ENCODE measurements around the gene MYT1. TPM values are rescaled to one million over a fixed set of nuclear protein-coding genes. Genes with fewer than 3 reads are reported as not detected.

MYT1 gene
- total RNA-seq, 1 donor from 2014 or later: 3.3 TPM

GRCh38 chr20:64162239-64162910 is 1.9 kb upstream of the MYT1 start:
- Mint-ChIP-seq H3K9me3 (no peaks in the 10 kb centered on the region), H3K36me3 (ENCODE audit: low read depth) (no peaks in the 10 kb centered on the region), H3K4me3 (no peak overlapping the region), H3K4me1 (no peaks in the 10 kb centered on the region), H3K27ac (no peak overlapping the region), H3K27me3 (peaks cover 64% of the 10 kb centered on the region)
- ATAC-seq (ENCODE audit: low read depth): no peak
- no peak for DNase-seq
- TF ChIP-seq CTCF (IDR thresholded peaks at IDR 0.05): no peak
- intact Hi-C loops (cut with micrococcal nuclease): no loop called here
- ChIA-PET CTCF (no interaction called here), POLR2A (no interaction called here)

GRCh38 chr20:64163776-64164122 is 503 bp upstream of the MYT1 start:
- intact Hi-C loops (cut with micrococcal nuclease): no loop called here
- H3K27me3 Mint-ChIP-seq: peaks cover 70% of the 10 kb centered on the region
- no peaks in the 10 kb centered on the region for H3K36me3 Mint-ChIP-seq (ENCODE audit: low read depth)
- DNase-seq (no peak), ATAC-seq (ENCODE audit: low read depth) (no peak)
- no peak overlapping the region for H3K27ac Mint-ChIP-seq
- H3K4me1 Mint-ChIP-seq: no peaks in the 10 kb centered on the region
- H3K4me3 Mint-ChIP-seq: no peak overlapping the region
- TF ChIP-seq CTCF (IDR thresholded peaks at IDR 0.05): no peak
- no peaks in the 10 kb centered on the region for H3K9me3 Mint-ChIP-seq
- ChIA-PET CTCF (no interaction called here), POLR2A (no interaction called here)

GRCh38 chr20:64165866-64166600 is 1.8 kb downstream of the MYT1 start:
- ChIA-PET POLR2A (no interaction called here), CTCF (no interaction called here)
- ATAC-seq (ENCODE audit: low read depth): no peak
- Mint-ChIP-seq H3K4me3 (no peak overlapping the region), H3K27me3 (peaks cover 56% of the 10 kb centered on the region), H3K9me3 (no peaks in the 10 kb centered on the region), H3K36me3 (ENCODE audit: low read depth) (no peaks in the 10 kb centered on the region), H3K4me1 (peaks cover 5% of the 10 kb centered on the region), H3K27ac (no peak overlapping the region)
- no peak for TF ChIP-seq CTCF (IDR thresholded peaks at IDR 0.05)
- intact Hi-C loops (cut with micrococcal nuclease): no loop called here
- DNase-seq: no peak

GRCh38 chr20:64166721-64167615 is 2.7 kb downstream of the MYT1 start:
- ChIA-PET POLR2A (no interaction called here), CTCF (no interaction called here)
- H3K9me3 Mint-ChIP-seq: no peaks in the 10 kb centered on the region
- intact Hi-C loops (cut with micrococcal nuclease): no loop called here
- no peaks in the 10 kb centered on the region for H3K36me3 Mint-ChIP-seq (ENCODE audit: low read depth)
- H3K4me3 Mint-ChIP-seq: no peak overlapping the region
- ATAC-seq (ENCODE audit: low read depth) (no peak), DNase-seq (no peak)
- no peak overlapping the region for H3K27ac Mint-ChIP-seq
- H3K27me3 Mint-ChIP-seq: peaks cover 47% of the 10 kb centered on the region
- TF ChIP-seq CTCF (IDR thresholded peaks at IDR 0.05): no peak
- H3K4me1 Mint-ChIP-seq: peaks cover 5% of the 10 kb centered on the region

- no peaks in the 10 kb centered on the region for H3K9me3 Mint-ChIP-seq
- TF ChIP-seq CTCF (IDR thresholded peaks at IDR 0.05): no peak
- H3K27me3 Mint-ChIP-seq: peaks cover 41% of the 10 kb centered on the region
- ATAC-seq (ENCODE audit: low read depth): no peak
- no peak overlapping the region for H3K4me3 Mint-ChIP-seq
- peaks cover 5% of the 10 kb centered on the region for H3K4me1 Mint-ChIP-seq
- ChIA-PET CTCF (no interaction called here), POLR2A (no interaction called here)
- intact Hi-C loops (cut with micrococcal nuclease): no loop called here
- H3K36me3 Mint-ChIP-seq (ENCODE audit: low read depth): no peaks in the 10 kb centered on the region
- DNase-seq: no peak
- no peak overlapping the region for H3K27ac Mint-ChIP-seq
Observed at GRCh38 chr20:64167676-64168075, 3.4 kb downstream of the MYT1 start.
